ENCODE measurements around the gene TRIM2.

TRIM2 gene

DNA sequence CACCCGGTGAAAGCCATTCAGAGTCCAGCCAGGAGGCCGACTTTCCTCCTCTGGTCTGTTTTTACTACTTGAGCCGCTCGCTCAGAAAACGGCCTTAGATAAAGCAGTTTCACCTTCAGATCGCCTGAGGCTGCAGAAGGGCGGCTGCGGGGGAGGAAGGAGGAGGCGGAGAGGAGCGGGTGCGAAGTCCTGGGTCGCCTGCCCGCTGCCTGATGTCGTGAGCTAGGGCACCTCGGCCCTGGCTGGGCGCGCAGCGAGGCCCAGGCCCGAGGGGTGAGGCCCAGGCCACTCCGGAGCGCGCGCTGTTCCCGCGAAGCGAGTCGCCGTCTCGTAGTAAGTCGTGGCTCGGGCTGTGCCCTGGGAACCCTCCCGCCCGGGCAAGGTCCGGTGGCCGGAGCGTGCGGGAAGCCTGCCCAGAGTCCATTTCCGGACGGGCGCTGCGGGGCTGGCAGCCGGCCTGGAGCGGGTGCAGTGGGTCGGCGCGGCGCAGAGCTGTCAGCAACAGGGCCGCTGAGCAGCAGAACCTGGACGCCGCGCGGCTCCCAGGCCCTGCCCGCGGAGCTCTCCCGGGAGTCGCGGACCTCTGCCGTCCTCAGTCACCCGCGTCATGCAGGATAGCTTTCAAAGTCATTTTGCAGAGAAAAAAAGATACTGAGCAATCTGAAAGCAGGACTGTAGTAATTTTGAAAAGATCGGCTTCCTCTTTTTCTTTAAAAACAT lies 18.6 kb downstream of the TRIM2 start:
- peak; percentile 63 for DNase-seq (ENCODE audit: low read depth)

DNA sequence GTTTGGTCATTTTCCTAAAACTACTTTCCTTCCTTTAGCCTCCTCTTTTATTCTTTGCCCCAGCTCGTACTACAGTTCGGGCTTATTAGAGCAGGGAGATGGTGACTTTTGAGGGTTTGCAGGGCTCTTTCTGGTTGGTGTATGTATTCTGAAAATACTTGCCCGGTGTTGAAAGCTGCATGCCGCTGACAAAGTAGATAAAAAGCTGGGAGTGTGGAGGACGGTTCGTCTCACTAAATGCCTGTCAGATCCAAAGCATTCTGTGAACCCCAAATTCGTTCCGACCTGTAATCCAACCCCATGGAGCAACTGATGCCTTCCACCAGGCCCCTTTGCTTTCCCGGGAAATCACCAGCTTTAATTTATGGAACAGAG lies 19.2 kb downstream of the TRIM2 start:
- DNase-seq (ENCODE audit: low read depth), result peak; percentile 40

DNA sequence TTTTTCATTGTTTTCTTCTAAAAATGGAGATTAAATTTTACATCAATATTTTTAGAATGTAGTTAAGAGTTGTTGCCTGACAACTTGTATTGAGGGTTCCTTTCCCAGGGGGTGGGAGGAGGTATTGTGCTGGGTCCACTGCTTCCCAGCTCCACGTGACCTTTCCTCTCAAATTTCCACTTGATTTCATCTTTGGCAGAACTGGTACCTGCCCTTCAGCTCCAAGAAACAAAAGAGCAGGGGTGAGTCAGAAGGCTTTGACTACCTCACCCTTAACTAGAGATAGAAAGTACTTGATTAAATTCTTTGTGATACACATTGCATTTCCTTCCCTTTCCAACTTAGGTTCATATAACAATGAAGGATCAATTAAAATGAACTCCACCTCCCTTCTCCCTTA lies 19.7 kb downstream of the TRIM2 start:
- peak; percentile 39 for DNase-seq (ENCODE audit: low read depth)

DNA sequence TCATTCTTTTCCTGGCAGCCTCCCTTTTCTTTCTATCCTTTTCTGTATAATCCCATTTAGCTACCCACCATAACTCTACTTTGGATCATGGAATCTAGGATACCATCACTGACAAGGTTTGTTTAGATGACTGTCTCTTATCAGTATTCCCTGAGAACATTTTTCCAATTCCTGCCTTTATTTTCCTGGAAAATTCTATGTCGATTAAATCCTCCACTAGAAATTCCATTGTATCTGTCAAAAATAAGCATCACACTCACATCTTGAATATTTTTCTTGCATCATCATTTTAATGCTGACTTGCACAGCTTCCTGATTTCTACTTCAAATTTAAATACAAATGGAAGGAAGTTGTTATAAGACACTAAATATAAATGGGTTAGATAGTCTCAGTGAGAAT lies 20.2 kb downstream of the TRIM2 start:
- DNase-seq (ENCODE audit: low read depth), result peak; percentile 37

DNA sequence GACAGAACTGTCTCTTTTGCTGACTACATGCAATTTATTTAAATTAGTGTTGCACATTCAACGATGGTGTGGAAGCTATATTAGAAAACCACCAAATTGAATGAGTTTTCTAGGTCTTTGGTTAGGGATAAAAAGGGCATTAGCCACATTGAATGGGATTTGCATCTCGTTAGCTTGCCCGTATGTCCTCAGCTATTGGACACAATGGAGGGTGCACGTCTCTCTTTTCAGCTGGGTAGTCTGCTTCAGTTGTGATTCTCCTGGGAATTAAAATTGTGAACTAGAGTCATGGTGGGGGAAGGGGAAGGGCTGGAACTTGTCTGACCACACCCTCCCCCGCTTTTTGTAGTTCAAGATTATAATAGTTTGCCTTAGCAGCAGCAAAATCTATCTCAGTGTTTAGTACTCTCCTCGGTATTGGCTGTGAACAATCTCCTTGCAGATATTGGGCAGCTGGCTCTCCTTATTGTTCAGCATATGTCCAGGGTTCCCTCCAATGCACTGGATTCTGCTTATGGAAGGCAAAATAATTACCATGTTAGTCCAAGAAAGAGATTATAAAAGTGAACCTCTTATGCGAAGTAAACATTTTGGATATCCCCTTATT lies 23.3 kb downstream of the TRIM2 start:
- DNase-seq (ENCODE audit: low read depth), result no peak

DNA sequence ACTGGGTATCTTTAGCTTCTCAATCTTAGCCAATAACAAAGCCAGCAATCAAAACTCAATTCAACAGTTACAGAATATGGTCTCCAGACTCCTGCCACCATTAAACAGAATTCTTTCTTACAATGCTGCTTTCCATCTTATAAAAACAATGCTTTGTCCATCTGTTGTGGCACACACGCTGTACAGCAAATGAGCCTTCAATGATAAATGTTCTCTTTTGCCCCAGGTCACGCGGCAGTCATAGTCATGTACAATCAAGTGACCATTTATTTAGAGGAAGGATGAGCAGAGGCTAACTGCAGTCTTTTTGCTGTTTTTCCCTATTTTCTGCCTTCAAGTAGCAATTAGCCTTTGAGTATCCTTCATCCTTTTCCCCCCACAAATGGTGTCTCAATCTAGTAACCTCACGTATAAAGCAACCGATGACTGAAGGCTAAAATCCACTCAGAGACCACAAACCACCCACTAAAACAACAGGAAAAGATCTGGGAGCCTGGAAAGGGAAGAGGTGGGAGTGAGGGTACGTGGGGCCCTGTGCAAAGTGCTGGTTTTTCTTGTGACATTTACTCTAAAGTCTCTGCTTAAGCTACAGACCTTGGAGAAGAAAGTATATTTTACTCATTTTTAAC lies 24.4 kb downstream of the TRIM2 start:
- peak; percentile 16 for DNase-seq (ENCODE audit: low read depth)

DNA sequence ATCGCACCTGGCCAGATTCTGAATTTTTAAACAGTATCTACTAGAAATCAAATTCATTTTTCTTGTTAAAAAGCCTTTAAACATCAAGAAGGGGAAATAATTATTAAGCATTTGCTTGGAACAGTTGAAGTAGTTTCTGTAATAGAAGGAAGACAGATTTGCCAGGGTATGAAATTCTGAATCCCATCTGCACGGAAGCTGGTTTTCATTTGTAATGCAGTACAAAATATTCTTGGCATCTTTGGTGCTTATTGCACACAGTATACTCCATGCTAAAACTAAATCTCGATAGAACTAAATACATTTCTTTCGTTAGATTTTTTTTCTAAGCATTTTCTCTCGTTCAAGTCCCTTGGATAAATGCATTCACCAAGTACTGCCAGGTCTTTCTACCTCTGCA lies 25.3 kb downstream of the TRIM2 start:
- no peak for DNase-seq (ENCODE audit: low read depth)

DNA sequence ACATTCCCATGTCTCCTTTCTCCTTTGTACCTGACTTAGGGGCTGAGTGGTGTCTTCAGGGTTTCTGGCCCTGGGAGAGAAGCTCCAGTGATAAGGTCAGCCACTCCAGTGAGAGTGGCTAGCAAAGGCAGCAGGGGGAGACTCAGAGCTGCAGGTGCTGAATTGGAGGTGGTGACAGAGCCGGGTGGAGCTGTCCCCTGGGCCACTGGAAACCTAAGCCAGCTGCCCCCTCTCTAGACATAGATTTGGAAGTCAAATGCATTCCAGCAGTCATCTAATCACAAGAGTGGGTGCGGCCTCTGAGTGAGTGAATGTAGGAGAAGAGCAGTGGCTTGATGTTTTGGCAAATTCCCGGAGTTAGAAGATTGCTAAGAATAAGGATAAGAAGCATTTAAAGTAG lies 28.5 kb downstream of the TRIM2 start:
- peak; percentile 18 for DNase-seq (ENCODE audit: low read depth)

DNA sequence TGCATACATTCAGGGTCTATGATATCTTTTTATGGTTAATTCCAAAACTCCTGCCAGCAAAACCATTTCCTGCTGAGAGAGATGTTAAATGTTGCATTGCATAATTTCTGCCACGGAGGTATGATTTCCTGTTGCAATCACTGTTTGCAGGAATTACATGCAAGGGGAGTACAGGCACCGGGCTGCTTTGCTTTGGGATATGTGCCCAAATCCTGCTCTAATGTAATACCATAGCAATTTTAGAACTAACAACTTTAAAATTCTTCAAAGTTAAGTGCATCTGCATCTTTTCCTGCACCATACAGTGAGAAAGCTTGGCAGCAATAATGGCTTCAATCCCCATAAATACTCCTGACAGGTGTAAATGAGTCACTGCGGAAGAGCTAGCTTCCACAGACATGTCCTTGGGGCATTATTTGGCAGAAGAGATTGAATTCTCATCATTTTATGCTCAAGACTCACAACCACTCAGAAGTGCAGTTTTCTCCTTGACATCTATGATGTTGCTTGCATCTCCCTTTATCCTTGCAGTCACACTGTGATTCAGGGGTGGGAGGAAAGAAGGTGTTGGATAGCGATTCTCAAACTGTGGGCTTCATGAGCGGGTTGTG lies 29.6 kb downstream of the TRIM2 start:
- DNase-seq (ENCODE audit: low read depth), result peak; percentile 98

DNA sequence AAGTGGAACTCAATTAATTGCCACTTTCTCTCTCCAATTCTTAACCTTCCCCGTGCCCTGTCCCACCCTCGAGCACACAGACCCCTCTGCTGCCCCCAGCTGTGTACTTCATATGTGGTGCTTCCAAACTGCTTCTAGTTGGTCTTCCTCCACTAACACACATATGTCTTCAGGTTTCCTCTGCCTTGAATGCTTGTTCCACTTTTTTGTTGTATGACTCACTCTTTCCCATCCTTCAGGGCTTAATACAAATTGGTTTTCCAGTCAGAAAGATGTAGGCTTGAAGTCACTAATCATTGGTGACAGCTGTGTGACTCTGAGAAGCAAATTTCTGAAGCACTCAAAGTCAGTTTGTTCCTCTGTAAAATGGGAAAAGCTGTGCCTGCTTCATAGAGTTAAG lies 30.6 kb downstream of the TRIM2 start:
- DNase-seq (ENCODE audit: low read depth), result peak; percentile 82

DNA sequence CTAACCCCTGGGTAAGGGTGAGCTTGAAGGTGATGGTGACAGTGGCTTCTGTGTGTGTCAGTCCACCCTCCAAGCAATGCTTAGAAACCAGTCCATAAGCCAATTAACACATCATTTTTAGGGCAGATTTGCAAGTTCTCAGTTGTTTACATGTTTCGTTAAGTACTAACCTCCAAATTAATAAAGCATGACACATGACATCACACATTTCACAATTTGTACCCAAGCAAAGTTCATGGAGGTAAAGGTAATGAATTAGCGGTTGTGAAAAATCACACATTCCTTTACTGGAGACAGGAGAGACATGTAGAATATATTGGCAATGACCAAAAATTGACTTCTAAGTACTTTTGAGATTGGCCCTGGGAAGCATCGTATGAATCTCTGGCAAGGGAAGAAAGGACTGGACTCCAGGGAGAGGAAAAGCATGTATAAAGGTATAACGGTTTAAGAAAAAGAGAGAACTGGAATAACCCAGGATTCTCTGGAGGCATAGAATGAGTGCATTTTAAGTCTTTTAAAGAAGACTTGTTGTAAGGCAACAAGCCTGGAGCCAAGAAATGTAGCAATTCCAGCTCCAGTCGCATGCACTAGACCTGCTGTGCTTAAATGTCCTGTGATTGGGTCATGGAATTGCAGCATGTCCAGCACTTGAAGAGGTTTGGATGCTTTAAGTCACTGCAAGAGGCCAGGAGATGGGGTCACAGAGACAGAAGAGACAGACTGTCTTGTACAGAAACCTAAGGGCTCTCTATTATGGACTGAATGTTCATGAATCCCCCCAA lies 34.1 kb downstream of the TRIM2 start:
- DNase-seq (ENCODE audit: low read depth), result no peak

DNA sequence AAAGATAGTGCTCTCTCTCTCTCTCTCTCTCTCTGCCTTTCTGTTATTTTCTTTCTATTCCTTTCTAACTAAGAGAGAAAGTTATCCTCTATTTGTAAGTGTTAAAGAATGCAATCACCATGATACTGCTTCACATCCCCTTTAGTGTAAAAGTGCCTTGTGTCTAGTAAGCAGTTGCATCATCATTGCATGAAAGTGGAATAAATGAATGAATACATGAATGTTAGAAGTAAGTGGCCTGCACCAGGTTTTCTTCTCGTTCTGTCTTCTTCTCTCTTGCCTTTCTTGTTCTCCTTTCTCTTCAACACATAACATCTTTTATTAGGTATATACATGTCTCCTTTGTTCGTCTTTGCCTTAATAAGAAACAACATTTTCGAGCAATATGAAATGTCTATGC lies 35.2 kb downstream of the TRIM2 start:
- no peak for DNase-seq (ENCODE audit: low read depth)

DNA sequence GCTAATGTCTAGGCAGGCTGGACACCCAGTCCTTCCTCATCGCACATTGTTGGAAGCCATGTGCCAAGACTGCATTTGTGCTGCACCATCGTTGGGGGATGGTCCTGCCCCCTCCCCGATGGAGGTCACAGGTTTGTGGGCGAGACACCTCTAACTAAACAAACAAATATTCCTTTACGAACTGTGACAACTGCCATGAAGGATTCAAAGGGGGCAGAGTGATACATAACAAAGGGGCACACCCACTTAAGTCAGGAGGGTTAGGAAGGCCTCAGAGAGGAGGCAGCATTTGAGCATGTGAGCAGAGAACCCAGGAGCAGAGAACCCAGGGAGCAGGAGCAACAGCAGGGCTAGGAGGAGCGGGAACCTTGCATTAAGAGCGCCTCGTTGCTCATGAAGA lies 37.1 kb downstream of the TRIM2 start:
- DNase-seq (ENCODE audit: low read depth), result no peak

DNA sequence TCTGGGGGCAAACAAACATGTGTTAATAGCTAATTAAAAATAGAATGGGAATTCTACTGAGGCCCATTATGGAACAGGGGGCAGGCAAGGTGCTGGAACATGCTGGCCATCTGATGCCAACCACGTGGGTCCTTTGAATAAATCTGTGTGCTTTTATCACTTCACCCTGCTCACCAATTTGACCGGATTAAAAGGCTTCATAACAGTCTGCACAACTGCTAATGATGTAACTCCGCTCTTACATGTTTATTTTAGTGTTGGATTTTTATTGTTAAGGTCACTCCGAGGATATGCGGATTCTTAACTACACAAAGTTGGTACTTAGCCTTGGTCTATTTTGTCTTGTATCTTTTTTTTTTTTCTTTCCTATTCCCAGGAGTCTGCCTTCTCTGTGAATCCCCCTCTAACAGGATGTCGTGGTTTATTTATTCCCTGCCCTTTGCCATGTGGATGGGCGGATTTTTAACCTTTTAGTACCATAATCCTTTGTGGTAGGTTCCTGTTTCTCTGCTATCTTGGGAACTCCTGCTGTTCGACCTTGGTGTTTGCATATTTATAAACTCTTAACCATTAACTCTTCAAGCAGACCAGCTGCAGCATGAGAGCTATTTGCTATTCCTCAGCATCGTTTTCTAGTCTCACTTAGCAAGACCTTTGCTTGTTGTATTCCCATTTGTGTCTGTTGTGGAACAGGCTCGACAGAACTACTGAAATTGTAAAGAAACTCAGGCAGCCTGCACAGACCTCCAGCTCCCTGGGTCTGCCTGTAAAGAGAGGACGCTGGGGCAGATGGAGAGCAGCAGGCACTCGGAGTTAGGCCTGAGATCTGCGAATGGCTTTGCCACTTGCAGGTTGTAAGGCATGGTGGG lies 38.0 kb downstream of the TRIM2 start:
- DNase-seq (ENCODE audit: low read depth), result peak; percentile 56

DNA sequence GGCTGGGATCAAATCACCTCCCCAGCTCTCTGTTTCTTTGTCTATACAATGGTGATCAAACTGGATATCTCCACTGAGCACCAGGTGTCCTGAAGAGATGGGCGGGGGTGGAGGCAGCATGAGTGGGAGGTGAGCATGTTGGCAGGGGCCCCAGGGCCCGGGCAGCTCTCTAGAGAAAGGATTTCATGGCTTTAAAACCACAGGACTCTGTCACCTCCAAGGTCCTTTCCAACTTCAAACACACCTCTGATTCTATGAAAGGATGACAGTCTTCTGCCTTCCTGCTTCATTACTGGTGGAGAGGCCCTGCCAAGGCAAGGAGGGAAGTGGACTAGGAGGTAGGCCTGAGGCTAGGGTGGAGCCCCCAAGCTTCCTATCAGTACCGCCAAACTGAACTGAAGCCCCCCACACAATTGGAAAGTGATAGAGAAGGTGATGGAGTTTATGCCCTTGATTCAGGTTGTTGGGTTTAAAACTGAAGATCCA lies 38.6 kb downstream of the TRIM2 start:
- no peak for DNase-seq (ENCODE audit: low read depth)

DNA sequence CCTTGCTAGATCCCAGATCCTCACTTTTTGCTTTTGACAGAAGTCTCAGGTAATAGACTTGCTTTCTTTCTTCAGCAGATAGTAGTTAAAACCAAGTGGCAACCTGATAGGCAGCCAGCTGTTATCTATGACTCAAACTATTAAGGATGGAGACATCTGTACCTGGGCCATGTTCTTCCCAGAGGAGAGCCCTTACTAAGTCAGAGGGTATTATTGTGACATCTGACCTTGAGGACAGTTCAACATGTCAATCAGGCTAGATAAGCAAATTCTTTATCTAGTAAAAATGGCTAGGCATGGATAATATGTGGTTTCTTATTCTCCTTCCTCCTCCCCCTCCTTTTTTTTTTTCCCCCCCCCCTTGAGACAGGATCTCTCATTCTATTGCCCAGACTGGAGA lies 39.2 kb downstream of the TRIM2 start:
- no peak for DNase-seq (ENCODE audit: low read depth)

DNA sequence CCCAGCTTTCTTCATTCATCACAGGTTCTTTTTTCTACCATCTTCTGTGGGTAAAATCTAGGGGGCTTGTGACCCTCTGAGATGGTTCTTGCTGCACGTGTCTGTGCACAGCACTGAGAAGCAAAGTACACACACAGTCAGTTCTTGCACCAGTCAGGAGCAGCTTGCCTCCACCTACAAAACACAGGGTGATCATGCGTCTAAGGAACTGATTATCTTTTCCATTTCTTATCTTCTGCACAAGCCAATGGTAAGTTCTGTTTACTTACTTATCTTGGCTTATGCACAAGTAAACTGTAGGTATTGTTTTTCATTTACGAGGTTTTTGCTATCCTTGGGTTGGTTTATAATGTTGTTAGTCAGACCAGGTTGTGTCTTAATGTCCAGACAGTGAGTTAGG lies 40.7 kb downstream of the TRIM2 start:
- DNase-seq (ENCODE audit: low read depth), result no peak

DNA sequence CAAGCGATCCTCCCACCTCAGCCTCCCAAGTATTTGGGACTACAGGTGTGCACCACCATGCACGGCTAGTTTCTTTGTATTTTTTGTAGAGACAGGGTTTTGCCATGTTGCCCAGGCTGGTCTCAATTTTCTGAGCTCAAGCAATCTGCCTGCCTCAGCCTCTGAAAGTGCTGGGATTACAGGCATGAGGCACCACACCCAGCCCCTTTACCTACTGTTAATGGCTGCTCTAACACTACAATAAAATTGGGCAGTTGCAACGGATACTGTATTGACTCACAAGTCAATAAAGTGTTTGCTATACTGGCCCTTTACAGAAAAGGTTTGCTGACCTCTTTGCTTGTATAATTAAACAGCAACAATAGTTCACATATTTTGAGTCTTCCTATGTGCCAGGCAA lies 41.5 kb downstream of the TRIM2 start:
- DNase-seq (ENCODE audit: low read depth), result no peak

DNA sequence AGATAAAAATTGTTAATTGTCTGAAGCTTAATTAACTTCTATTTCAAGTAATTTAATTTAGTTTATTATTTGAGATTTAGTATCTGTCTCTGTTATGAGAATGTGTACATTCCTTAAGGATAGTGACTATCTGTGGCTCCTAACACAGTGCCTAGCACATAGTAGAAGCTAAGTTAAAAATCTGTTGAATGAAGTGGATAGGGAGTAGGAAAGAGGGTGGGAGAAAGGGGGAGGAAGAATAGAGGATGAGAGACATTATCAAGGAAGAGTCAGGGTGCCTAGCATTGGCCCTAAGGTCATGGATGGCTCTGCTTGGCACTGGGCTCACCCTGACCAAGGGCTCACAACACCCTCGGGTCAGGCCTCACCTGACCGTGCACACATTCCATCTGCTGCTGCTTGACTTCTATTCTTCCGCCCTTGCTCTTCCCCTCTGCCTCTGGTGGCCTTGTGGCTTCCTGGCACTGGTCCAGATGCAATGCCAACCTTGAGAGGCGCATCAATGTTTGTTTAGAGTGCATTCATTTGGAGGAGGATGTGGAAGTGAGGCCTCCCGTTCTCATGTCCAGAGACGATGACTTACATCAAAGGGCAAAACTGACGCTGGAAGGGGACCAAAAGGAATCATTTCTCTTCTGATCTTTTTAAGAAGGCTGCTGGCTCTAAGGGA lies 42.3 kb downstream of the TRIM2 start:
- no peak for DNase-seq (ENCODE audit: low read depth)

DNA sequence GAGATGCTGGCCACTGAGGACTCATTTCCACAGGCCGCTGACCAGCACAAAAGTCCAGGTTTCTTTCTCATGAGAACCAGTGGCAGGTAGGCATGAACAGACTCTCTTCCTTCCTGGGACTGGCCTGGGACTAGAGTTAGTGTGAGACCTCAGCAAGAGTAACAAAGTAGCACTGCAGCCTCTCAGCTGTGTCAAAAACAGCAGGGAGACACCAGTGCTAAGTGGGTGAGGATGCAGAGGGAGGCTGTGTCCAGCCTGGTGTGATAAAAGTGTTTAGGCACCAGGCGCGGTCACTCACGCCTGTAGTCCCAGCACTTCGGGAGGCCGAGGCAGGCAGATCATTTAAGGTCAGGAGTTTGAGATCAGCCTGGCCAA lies 42.9 kb downstream of the TRIM2 start:
- no peak for DNase-seq (ENCODE audit: low read depth)
